Loucy (cell line): Measurements from ENCODE around the gene CCDC134.

Experiments
- H2AFZ ChIP-seq: fragments of 200-600 bp; sonication (generic); 2 replicates; pipeline ENCODE4 v1.6.0; 2016; ENCODE audit warnings: antibody characterized with exemption, mild to moderate bottlenecking, low read length, moderate library complexity
- H3F3A ChIP-seq: fragments of 200-600 bp; 2 replicates; pipeline ENCODE4 v1.6.0; 2016; ENCODE audit warnings: antibody characterized with exemption, low read depth, mild to moderate bottlenecking
- H3K27me3 ChIP-seq: fragments of 200-600 bp; sonication (generic); 2 replicates; pipeline ENCODE4 v1.6.1; 2014; ENCODE audit warnings: low read length, mild to moderate bottlenecking; ENCODE audit not compliant: insufficient read depth, poor library complexity, severe bottlenecking
- H3K36me3 ChIP-seq: fragments of 200-600 bp; sonication (generic); 2 replicates; pipeline ENCODE4 v1.6.1; 2016; ENCODE audit warnings: low read length; ENCODE audit not compliant: insufficient read depth
- H3K4me1 ChIP-seq: fragments of 200-600 bp; sonication (generic); 2 replicates; pipeline ENCODE4 v1.5.1; 2014; ENCODE audit warnings: low read length, mild to moderate bottlenecking; ENCODE audit not compliant: insufficient read depth, poor library complexity, severe bottlenecking
- H3K4me2 ChIP-seq: fragments of 200-600 bp; sonication (generic); 2 replicates; pipeline ENCODE4 v1.6.0; 2014; ENCODE audit warnings: antibody characterized with exemption, low read length, low read depth, mild to moderate bottlenecking; ENCODE audit not compliant: poor library complexity, severe bottlenecking
- H3K4me3 ChIP-seq: fragments of 200-600 bp; sonication (generic); 2 replicates; pipeline ENCODE4 v1.5.1; 2014; ENCODE audit warnings: low read length, mild to moderate bottlenecking, mixed read lengths; ENCODE audit not compliant: poor library complexity, severe bottlenecking
- H3K79me2 ChIP-seq: fragments of 200-600 bp; sonication (generic); 2 replicates; pipeline ENCODE4 v1.6.1; 2014; ENCODE audit warnings: low read length; ENCODE audit not compliant: insufficient read depth
- H3K9ac ChIP-seq: fragments of 200-600 bp; sonication (generic); 2 replicates; pipeline ENCODE4 v1.6.0; 2014; ENCODE audit warnings: mild to moderate bottlenecking, low read depth, low read length, moderate library complexity; ENCODE audit not compliant: poor library complexity, severe bottlenecking
- H3K9me2 ChIP-seq: fragments of 200-600 bp; sonication (generic); replicated peaks from 2 replicates; pipeline ENCODE4 v1.6.1; 2016; ENCODE audit warnings: low read depth, low read length, mixed read lengths
- H3K9me3 ChIP-seq: fragments of 200-600 bp; sonication (generic); 2 replicates; pipeline ENCODE4 v1.6.1; 2014; ENCODE audit warnings: mild to moderate bottlenecking, antibody characterized with exemption, low read length, low read depth; ENCODE audit not compliant: insufficient read depth
- H4K20me1 ChIP-seq: fragments of 200-600 bp; sonication (generic); 2 replicates; pipeline ENCODE4 v1.6.0; 2014; ENCODE audit warnings: antibody characterized with exemption, low read length, mild to moderate bottlenecking; ENCODE audit not compliant: insufficient read depth, poor library complexity, severe bottlenecking
- CTCF ChIP-seq: fragments of 200-600 bp; sonication (generic); conservative IDR thresholded peaks from 2 replicates; pipeline ENCODE4 v1.5.1; 2014; ENCODE audit warnings: mild to moderate bottlenecking, antibody characterized with exemption, low read length
- EZH2phosphoT487 ChIP-seq: fragments of 200-600 bp; IDR thresholded peaks from 2 replicates; pipeline ENCODE4 v1.6.1; 2018; ENCODE audit warnings: antibody characterized with exemption, mild to moderate bottlenecking, moderate library complexity, borderline replicate concordance

CCDC134 gene

GRCh38 chr22:41847300-41847699, 46.8 kb downstream of the CCDC134 start:
- Histone ChIP-seq H3K79me2 (peaks cover 98% of the 10 kb centered on the region), H3F3A (no peaks in the 10 kb centered on the region), H3K9me3 (no peaks in the 10 kb centered on the region), H2AFZ (no peak overlapping the region), H3K4me2 (peak overlapping the region; percentile 76), H3K9me2 (no peaks in the 10 kb centered on the region), H3K36me3 (peaks cover 11% of the 10 kb centered on the region; the same call in 1 of the 2 replicates), H3K9ac (peak overlapping the region; percentile 42), H3K4me1 (peaks cover 50% of the 10 kb centered on the region), H4K20me1 (peaks cover 81% of the 10 kb centered on the region), H3K27me3 (no peaks in the 10 kb centered on the region), H3K4me3 (no peak overlapping the region)
- TF ChIP-seq CTCF = no peak
- no peak for TF ChIP-seq EZH2phosphoT487

- H2AFZ ChIP-seq = no peak overlapping the region
These were observed 48.0 kb downstream of the CCDC134 start for GRCh38 chr22:41848468-41848867.

DNA sequence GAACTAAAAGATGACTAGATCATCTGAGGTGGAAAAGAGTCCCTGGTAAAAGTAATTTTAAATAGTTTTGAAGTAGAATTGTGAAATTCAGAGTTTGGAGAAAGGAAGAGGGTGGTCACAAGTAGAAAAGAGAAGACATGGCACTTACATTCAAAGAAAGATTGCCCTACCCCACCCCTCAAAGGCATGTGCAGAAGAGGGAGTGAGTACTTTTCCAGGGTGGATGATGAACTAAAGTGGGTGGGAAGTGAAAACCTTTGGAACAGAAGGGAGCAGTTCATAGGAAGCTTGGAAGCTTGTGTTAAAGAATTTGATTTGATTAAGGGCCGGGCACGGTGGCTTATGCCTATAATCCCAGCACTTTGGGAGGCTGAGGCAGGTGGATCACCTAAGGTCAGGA, 56.0 kb downstream of the CCDC134 start:
- peaks cover 88% of the 10 kb centered on the region for H4K20me1 ChIP-seq
- no peaks in the 10 kb centered on the region for H3F3A ChIP-seq
- TF ChIP-seq CTCF (no peak), EZH2phosphoT487 (no peak)
- H3K27me3 ChIP-seq = no peaks in the 10 kb centered on the region
- H3K9me2 ChIP-seq = no peaks in the 10 kb centered on the region
- H2AFZ ChIP-seq = no peak overlapping the region
- peaks cover 9% of the 10 kb centered on the region; the same call in 1 of the 2 replicates for H3K36me3 ChIP-seq
- H3K4me1 ChIP-seq = peaks cover 22% of the 10 kb centered on the region
- no peak overlapping the region for H3K9ac ChIP-seq
- no peak overlapping the region for H3K4me3 ChIP-seq
- peaks cover 100% of the 10 kb centered on the region for H3K79me2 ChIP-seq
- H3K4me2 ChIP-seq = no peak overlapping the region
- no peaks in the 10 kb centered on the region for H3K9me3 ChIP-seq

More at GRCh38 chr22:41848468-41848867, 48.0 kb downstream of the CCDC134 start:
- Histone ChIP-seq H3K27me3 (no peaks in the 10 kb centered on the region), H3F3A (no peaks in the 10 kb centered on the region), H3K9me2 (no peaks in the 10 kb centered on the region), H3K9ac (no peak overlapping the region), H3K79me2 (peaks cover 98% of the 10 kb centered on the region), H4K20me1 (peaks cover 79% of the 10 kb centered on the region), H3K4me2 (peak overlapping the region; percentile 14), H3K4me1 (peaks cover 42% of the 10 kb centered on the region), H3K4me3 (no peak overlapping the region), H3K36me3 (peaks cover 8% of the 10 kb centered on the region; the same call in 1 of the 2 replicates), H3K9me3 (no peaks in the 10 kb centered on the region)
- TF ChIP-seq EZH2phosphoT487 = no peak
- no peak for TF ChIP-seq CTCF
